ENCODE data around the gene BLMH. TPM values are rescaled to one million over a fixed set of nuclear protein-coding genes. Genes with fewer than 3 reads are reported as not detected.

BLMH gene, protein sequence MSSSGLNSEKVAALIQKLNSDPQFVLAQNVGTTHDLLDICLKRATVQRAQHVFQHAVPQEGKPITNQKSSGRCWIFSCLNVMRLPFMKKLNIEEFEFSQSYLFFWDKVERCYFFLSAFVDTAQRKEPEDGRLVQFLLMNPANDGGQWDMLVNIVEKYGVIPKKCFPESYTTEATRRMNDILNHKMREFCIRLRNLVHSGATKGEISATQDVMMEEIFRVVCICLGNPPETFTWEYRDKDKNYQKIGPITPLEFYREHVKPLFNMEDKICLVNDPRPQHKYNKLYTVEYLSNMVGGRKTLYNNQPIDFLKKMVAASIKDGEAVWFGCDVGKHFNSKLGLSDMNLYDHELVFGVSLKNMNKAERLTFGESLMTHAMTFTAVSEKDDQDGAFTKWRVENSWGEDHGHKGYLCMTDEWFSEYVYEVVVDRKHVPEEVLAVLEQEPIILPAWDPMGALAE
- total RNA-seq (10 to 100 TPM; 54.0 to 57.6 TPM), polyA plus RNA-seq (10 to 100 TPM; 19.4 to 36.8 TPM)

- H3K36me3 Mint-ChIP-seq = peaks cover 13 to 20% of the 10 kb centered on the region in 2 donors
- ChIA-PET POLR2A (ENCODE audit: partially characterized antibody) (interaction anchor here (0.6 to 3.5 kb wide), 19 partner anchors 13 to 723 kb away, joined by 3 to 83 read pairs (median 6); partner anchors contain the start of genes CPD, TMIGD1 and TP53I13), CTCF (ENCODE audit: partially characterized antibody) (interaction anchor here (0.7 to 3.2 kb wide), 17 partner anchors 9 to 187 kb away, joined by 3 to 50 read pairs (median 3); partner anchors contain the start of gene TMIGD1)
- H3K27ac Mint-ChIP-seq = peak within 1 kb of the TSS; percentile 87 to 94 (median 92)
- Histone ChIP-seq H3K4me1 (ENCODE audit: insufficient read depth, low read length) (peaks cover 24% of the 10 kb centered on the region), H3K4me3 (ENCODE audit: low read length in 2 of 2) (peak within 1 kb of the TSS; percentile 77 to 80), H3K27ac (ENCODE audit: low read depth, low read length) (peak within 1 kb of the TSS; percentile 68), H3K27me3 (ENCODE audit: insufficient read depth, low read length) (no peaks in the 10 kb centered on the region), H3K9me3 (ENCODE audit: control insufficient read depth in 1 of 2, low read length in 2 of 2) (no peaks in the 10 kb centered on the region), H3K36me3 (ENCODE audit: insufficient read depth, low read length) (peaks cover 10% of the 10 kb centered on the region)
- peaks cover 0 to 2% (median 0%) of the 10 kb centered on the region in 8 donors for H3K9me3 Mint-ChIP-seq
- H3K4me1 Mint-ChIP-seq = peaks cover 17 to 20% (median 18%) of the 10 kb centered on the region in 4 donors
- no peaks in the 10 kb centered on the region for H3K27me3 Mint-ChIP-seq
- intact Hi-C loops (cut with micrococcal nuclease) = loop anchor here (1.0 to 5.0 kb wide), 5 partner anchors 32 to 189 kb away; partner anchors contain the start of gene NSRP1
- peak; percentile 68 to 82 (median 76) for DNase-seq
- H3K4me3 Mint-ChIP-seq = peak within 1 kb of the TSS; percentile 89 to 97 (median 96)
Observed at GRCh38 chr17:30291543-30292285, at the start of gene BLMH. BLMH (minus strand) TSS chr17:30291944; CDS start chr17:30291819, 125 bp downstream.

- Mint-ChIP-seq H3K27ac (peak overlapping the region in 2 of 7 donors; percentile 24 to 43), H3K27me3 (no peaks in the 10 kb centered on the region), H3K4me1 (peaks cover 11 to 17% (median 16%) of the 10 kb centered on the region in 4 donors), H3K9me3 (peaks cover 0 to 2% (median 0%) of the 10 kb centered on the region in 8 donors), H3K36me3 (no peaks in the 10 kb centered on the region), H3K4me3 (no peak overlapping the region)
- Histone ChIP-seq H3K4me1 (ENCODE audit: insufficient read depth, low read length) (peaks cover 9% of the 10 kb centered on the region), H3K4me3 (ENCODE audit: low read length in 2 of 2) (no peak overlapping the region), H3K27me3 (ENCODE audit: insufficient read depth, low read length) (no peaks in the 10 kb centered on the region), H3K36me3 (ENCODE audit: insufficient read depth, low read length) (no peaks in the 10 kb centered on the region), H3K27ac (ENCODE audit: low read depth, low read length) (no peak overlapping the region), H3K9me3 (ENCODE audit: control insufficient read depth in 1 of 2, low read length in 2 of 2) (no peaks in the 10 kb centered on the region)
- ChIA-PET CTCF (ENCODE audit: partially characterized antibody) (interaction anchor here (0.6 to 10.8 kb wide), 37 partner anchors 8 to 236 kb away, joined by 3 to 224 read pairs (median 5); partner anchors contain the start of genes BLMH, CPD and GOSR1), POLR2A (ENCODE audit: partially characterized antibody) (interaction anchor here (0.8 to 2.6 kb wide), 6 partner anchors 10 to 57 kb away, joined by 4 to 11 read pairs (median 6); partner anchors contain the start of genes BLMH and CPD)
- no peak for DNase-seq
- intact Hi-C loops (cut with micrococcal nuclease) = loop anchor here (1.0 to 5.0 kb wide), 5 partner anchors 22 to 237 kb away; partner anchors contain the start of genes CPD and GOSR1
Observed at GRCh38 chr17:30340801-30341356, 49.1 kb upstream of the BLMH start.

DNA sequence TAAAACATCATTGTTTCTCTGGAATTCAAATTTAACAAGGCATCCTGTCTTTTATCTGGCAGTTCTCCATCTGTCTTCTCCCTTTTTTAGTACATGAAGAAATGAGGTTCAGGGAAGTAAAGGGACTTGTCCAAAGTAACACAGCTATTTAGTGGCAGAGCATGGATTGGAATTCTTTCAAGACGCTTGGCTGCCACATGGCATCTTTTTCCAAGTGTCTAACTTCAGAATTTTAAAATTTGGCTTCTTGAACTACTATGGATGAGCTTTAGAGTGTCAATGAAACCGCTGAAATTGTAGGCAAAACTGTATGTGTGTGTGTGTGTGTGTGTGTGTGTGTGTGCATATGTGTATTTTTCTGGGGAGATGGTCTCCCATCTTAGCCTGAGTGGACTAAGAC, 47.3 kb upstream of the BLMH start:
- H3K4me3 ChIP-seq (ENCODE audit: low read length in 2 of 2) = no peak overlapping the region
- ChIA-PET CTCF (ENCODE audit: partially characterized antibody) (interaction anchor here (1.0 to 10.8 kb wide), 16 partner anchors 10 to 376 kb away, joined by 3 to 224 read pairs (median 12); partner anchors contain the start of genes BLMH, CPD and GOSR1), POLR2A (ENCODE audit: partially characterized antibody) (interaction anchor here (1.4 to 2.6 kb wide), 3 partner anchors 16 to 234 kb away, joined by 5 to 8 read pairs (median 8); partner anchors contain the start of gene BLMH)
- DNase-seq = no peak
- Mint-ChIP-seq H3K27me3 (no peaks in the 10 kb centered on the region), H3K27ac (no peak overlapping the region), H3K36me3 (no peaks in the 10 kb centered on the region), H3K4me3 (no peak overlapping the region), H3K4me1 (peaks cover 14 to 24% (median 20%) of the 10 kb centered on the region in 4 donors), H3K9me3 (peaks cover 0 to 2% (median 0%) of the 10 kb centered on the region in 8 donors)
- intact Hi-C loops (cut with micrococcal nuclease) = loop anchor here (5.0 kb wide), 1 partner anchor 62 kb away; no protein-coding TSS in a partner anchor
- H3K27me3 ChIP-seq (ENCODE audit: insufficient read depth, low read length) = no peaks in the 10 kb centered on the region
- no peaks in the 10 kb centered on the region for H3K9me3 ChIP-seq (ENCODE audit: control insufficient read depth in 1 of 2, low read length in 2 of 2)
- H3K4me1 ChIP-seq (ENCODE audit: insufficient read depth, low read length) = peaks cover 9% of the 10 kb centered on the region
- H3K27ac ChIP-seq (ENCODE audit: low read depth, low read length) = no peak overlapping the region
- H3K36me3 ChIP-seq (ENCODE audit: insufficient read depth, low read length) = no peaks in the 10 kb centered on the region

GRCh38 chr17:30337393-30337999, 45.8 kb upstream of the BLMH start:
- POLR2A ChIA-PET (ENCODE audit: partially characterized antibody) = interaction anchor here (0.5 to 6.7 kb wide), 5 partner anchors 15 to 212 kb away, joined by 3 to 136 read pairs (median 11); partner anchors contain the start of gene BLMH
- CTCF ChIA-PET (ENCODE audit: partially characterized antibody) = interaction anchor here (0.7 to 10.8 kb wide), 32 partner anchors 7 to 244 kb away, joined by 3 to 224 read pairs (median 10); partner anchors contain the start of genes BLMH and GOSR1
- H3K4me1 Mint-ChIP-seq = peaks cover 25 to 38% (median 31%) of the 10 kb centered on the region in 4 donors
- no peaks in the 10 kb centered on the region for H3K27me3 ChIP-seq (ENCODE audit: insufficient read depth, low read length)
- no peaks in the 10 kb centered on the region for H3K36me3 Mint-ChIP-seq
- peak overlapping the region in 1 of 7 donors; percentile 41 for H3K27ac Mint-ChIP-seq
- no peak overlapping the region for H3K4me3 ChIP-seq (ENCODE audit: low read length in 2 of 2)
- H3K36me3 ChIP-seq (ENCODE audit: insufficient read depth, low read length) = no peaks in the 10 kb centered on the region
- H3K9me3 Mint-ChIP-seq = peaks cover 0 to 2% (median 0%) of the 10 kb centered on the region in 8 donors
- H3K4me3 Mint-ChIP-seq = no peak overlapping the region
- no peaks in the 10 kb centered on the region for H3K9me3 ChIP-seq (ENCODE audit: control insufficient read depth in 1 of 2, low read length in 2 of 2)
- DNase-seq = no peak
- no peaks in the 10 kb centered on the region for H3K27me3 Mint-ChIP-seq
- no peak overlapping the region for H3K27ac ChIP-seq (ENCODE audit: low read depth, low read length)
- intact Hi-C loops (cut with micrococcal nuclease) = loop anchor here (5.0 kb wide), 1 partner anchor 60 kb away; no protein-coding TSS in a partner anchor
- peaks cover 15% of the 10 kb centered on the region for H3K4me1 ChIP-seq (ENCODE audit: insufficient read depth, low read length)

DNA sequence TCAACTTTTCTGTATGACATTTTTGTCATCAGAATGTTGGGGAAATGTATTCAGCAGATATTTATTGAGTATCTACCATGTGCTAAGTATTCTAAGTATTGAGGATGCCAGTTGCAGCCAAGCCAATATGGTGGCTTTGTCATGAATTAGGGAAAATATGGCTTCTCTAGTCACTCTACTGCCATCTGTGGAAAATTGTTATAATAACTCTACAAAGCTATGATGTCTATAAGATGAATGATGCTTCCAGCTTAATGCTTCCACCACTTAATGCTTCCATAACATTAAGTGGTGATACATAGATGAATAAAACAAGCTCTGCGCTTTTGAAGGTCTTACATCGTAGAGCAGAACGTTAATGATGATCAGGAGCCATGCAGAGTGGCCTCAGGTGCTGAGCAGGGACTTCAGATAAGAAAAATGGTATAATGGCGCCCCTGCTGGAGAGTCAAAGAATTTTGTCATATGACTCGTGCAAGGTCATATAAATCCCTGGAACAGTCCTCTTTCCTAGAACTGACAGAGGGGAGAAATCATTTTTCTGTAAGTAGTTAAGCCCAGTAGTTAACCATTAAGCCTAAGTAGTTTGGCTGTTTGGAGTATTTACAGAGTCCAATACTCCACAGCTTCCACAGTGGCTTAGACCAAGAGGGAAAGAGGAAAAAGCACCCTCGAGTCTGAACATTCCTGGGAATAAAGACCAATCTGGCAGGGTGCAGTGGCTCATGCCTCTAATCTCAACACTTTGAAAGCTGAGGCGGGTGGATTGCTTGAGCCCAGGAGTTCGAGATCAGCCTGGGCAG, 44.8 kb upstream of the BLMH start:
- ChIA-PET CTCF (ENCODE audit: partially characterized antibody) (interaction anchor here (0.6 to 10.8 kb wide), 48 partner anchors 8 to 406 kb away, joined by 3 to 224 read pairs (median 6); partner anchors contain the start of genes BLMH and GOSR1), POLR2A (ENCODE audit: partially characterized antibody) (interaction anchor here (0.6 to 6.7 kb wide), 12 partner anchors 9 to 232 kb away, joined by 3 to 136 read pairs (median 6); partner anchors contain the start of gene BLMH)
- Histone ChIP-seq H3K27me3 (ENCODE audit: insufficient read depth, low read length) (no peaks in the 10 kb centered on the region), H3K27ac (ENCODE audit: low read depth, low read length) (no peak overlapping the region), H3K9me3 (ENCODE audit: control insufficient read depth in 1 of 2, low read length in 2 of 2) (no peaks in the 10 kb centered on the region), H3K4me1 (ENCODE audit: insufficient read depth, low read length) (peaks cover 24% of the 10 kb centered on the region), H3K36me3 (ENCODE audit: insufficient read depth, low read length) (no peaks in the 10 kb centered on the region), H3K4me3 (ENCODE audit: low read length in 2 of 2) (no peak overlapping the region)
- peak overlapping the region in 4 of 7 donors; percentile 5 to 80 (median 58) for H3K27ac Mint-ChIP-seq
- H3K36me3 Mint-ChIP-seq = no peaks in the 10 kb centered on the region
- intact Hi-C loops (cut with micrococcal nuclease) = loop anchor here (1.0 to 5.0 kb wide), 6 partner anchors 13 to 232 kb away; no protein-coding TSS in a partner anchor
- H3K9me3 Mint-ChIP-seq = peaks cover 0 to 2% (median 0%) of the 10 kb centered on the region in 8 donors
- H3K27me3 Mint-ChIP-seq = no peaks in the 10 kb centered on the region
- DNase-seq = peak; percentile 56 to 79 (median 76)
- H3K4me1 Mint-ChIP-seq = peaks cover 30 to 47% (median 38%) of the 10 kb centered on the region in 4 donors
- peak overlapping the region in 2 of 8 donors; percentile 64 to 68 for H3K4me3 Mint-ChIP-seq

Measured in CD4-positive, alpha-beta memory T cell (primary cell).